Measurements from ENCODE around the gene TMPRSS2.

GRCh38 chr21:41444703-41445464, 63.1 kb downstream of the TMPRSS2 start:
- TF ChIP-seq, protein P1, sequence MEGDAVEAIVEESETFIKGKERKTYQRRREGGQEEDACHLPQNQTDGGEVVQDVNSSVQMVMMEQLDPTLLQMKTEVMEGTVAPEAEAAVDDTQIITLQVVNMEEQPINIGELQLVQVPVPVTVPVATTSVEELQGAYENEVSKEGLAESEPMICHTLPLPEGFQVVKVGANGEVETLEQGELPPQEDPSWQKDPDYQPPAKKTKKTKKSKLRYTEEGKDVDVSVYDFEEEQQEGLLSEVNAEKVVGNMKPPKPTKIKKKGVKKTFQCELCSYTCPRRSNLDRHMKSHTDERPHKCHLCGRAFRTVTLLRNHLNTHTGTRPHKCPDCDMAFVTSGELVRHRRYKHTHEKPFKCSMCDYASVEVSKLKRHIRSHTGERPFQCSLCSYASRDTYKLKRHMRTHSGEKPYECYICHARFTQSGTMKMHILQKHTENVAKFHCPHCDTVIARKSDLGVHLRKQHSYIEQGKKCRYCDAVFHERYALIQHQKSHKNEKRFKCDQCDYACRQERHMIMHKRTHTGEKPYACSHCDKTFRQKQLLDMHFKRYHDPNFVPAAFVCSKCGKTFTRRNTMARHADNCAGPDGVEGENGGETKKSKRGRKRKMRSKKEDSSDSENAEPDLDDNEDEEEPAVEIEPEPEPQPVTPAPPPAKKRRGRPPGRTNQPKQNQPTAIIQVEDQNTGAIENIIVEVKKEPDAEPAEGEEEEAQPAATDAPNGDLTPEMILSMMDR (IDR thresholded peaks at IDR 0.05): no peak
- TF ChIP-seq POLR2A (IDR thresholded peaks at IDR 0.05): no peak
- no peak for TF ChIP-seq POLR2AphosphoS5 (IDR thresholded peaks at IDR 0.05)
